SK-N-SH treated with all-trans-retinoic acid at 6 μM for 48 hours (cell line): ENCODE results near the gene INKA1.

Experiments
- ARNTL ChIP-seq: fragments of 450-650 bp; formaldehyde crosslinking; IDR thresholded peaks from 2 replicates; pipeline ENCODE4 v1.5.0; 2020; ENCODE audit warnings: low read depth, mild to moderate bottlenecking, moderate library complexity, borderline replicate concordance
- CREB5 ChIP-seq: fragments of 250-450 bp; sonication (Bioruptor Pico); IDR thresholded peaks from 2 replicates; pipeline ENCODE4 v1.5.1; 2020; ENCODE audit warnings: low read depth, mild to moderate bottlenecking, moderate library complexity
- OSR1 ChIP-seq: fragments of 250-450 bp; sonication (Bioruptor Pico); IDR thresholded peaks from 2 replicates; pipeline ENCODE4 v1.8.0; 2022; ENCODE audit warnings: moderate library complexity, mild to moderate bottlenecking, inconsistent platforms
- PATZ1 ChIP-seq: fragments of 250-450 bp; sonication (Bioruptor Pico); IDR thresholded peaks from 2 replicates; pipeline ENCODE4 v1.8.0; 2020; ENCODE audit warnings: mild to moderate bottlenecking, moderate library complexity, borderline replicate concordance
- POU6F1 ChIP-seq: fragments of 250-450 bp; sonication (Bioruptor Pico); IDR thresholded peaks from 2 replicates; pipeline ENCODE4 v1.8.0; 2021; ENCODE audit warnings: low read depth, mild to moderate bottlenecking, moderate library complexity, borderline replicate concordance
- PPARA ChIP-seq: fragments of 250-450 bp; sonication (Bioruptor Pico); IDR thresholded peaks from 2 replicates; pipeline ENCODE4 v1.5.0; 2020; ENCODE audit warnings: mild to moderate bottlenecking, borderline replicate concordance
- SNAI2 ChIP-seq: fragments of 250-450 bp; sonication (Bioruptor Pico); IDR thresholded peaks from 2 replicates; pipeline ENCODE4 v1.5.0; 2020; ENCODE audit warnings: mild to moderate bottlenecking, moderate library complexity
- TCF4 ChIP-seq: fragments of 250-450 bp; sonication (Bioruptor Pico); IDR thresholded peaks from 2 replicates; pipeline ENCODE4 v1.8.0; 2021; ENCODE audit warnings: mild to moderate bottlenecking, moderate library complexity, borderline replicate concordance
- TSHZ2 ChIP-seq: fragments of 250-450 bp; sonication (Bioruptor Pico); IDR thresholded peaks from 2 replicates; pipeline ENCODE4 v1.5.0; 2020; ENCODE audit warnings: mild to moderate bottlenecking, moderate library complexity
- ZC3H10 ChIP-seq: fragments of 250-450 bp; sonication (Bioruptor Pico); IDR thresholded peaks from 2 replicates; pipeline ENCODE4 v1.5.1; 2021; ENCODE audit warnings: mild to moderate bottlenecking, moderate library complexity
- ZFP30 ChIP-seq: fragments of 450-650 bp; formaldehyde crosslinking; IDR thresholded peaks from 2 replicates; pipeline ENCODE4 v1.5.0; 2022; ENCODE audit warnings: mild to moderate bottlenecking, moderate library complexity
- ZNF70 ChIP-seq: fragments of 450-650 bp; formaldehyde crosslinking; IDR thresholded peaks from 2 replicates; pipeline ENCODE4 v1.5.0; 2020; ENCODE audit warnings: mild to moderate bottlenecking, moderate library complexity

- TF ChIP-seq ARNTL (no peak), ZFP30 (no peak), TSHZ2 (CRISPR knock-in tag) (no peak), POU6F1 (CRISPR knock-in tag) (no peak), TCF4 (CRISPR knock-in tag) (no peak), PATZ1 (CRISPR knock-in tag) (no peak), ZC3H10 (no peak), OSR1 (CRISPR knock-in tag) (no peak), PPARA (CRISPR knock-in tag) (no peak), CREB5 (CRISPR knock-in tag) (no peak), ZNF70 (no peak), SNAI2 (no peak)
These were observed 27.5 kb upstream of the INKA1 start for GRCh38 chr3:49775538-49775937.
